Gastroesophageal sphincter (tissue), 4 donors: ENCODE data around the gene SEMA6B. TPM values are rescaled to one million over a fixed set of nuclear protein-coding genes. Genes with fewer than 3 reads are reported as not detected.

Experiments
- ATAC-seq: fragments of 150-250 bp; one replicate; pipeline ENCODE4 v1.9.1; 2016; ENCODE audit warnings: mild to moderate bottlenecking, moderate library complexity
- H3K27ac ChIP-seq, 4 donors: fragments of 200-600 bp; sonication (generic) in 3 of 4; 1 replicate in 3 of 4; 2 replicates in 1 of 4; pipeline ENCODE4 v1.5.1; 2016 to 2019
- H3K27me3 ChIP-seq: fragments of 200-600 bp; sonication (generic); one replicate; pipeline ENCODE4 v1.5.1; 2019
- H3K36me3 ChIP-seq, 2 donors: fragments of 200-600 bp; sonication (generic); one replicate each; pipeline ENCODE4 v1.5.1; 2019; ENCODE audit warnings: control low read depth in 1 of 2
- H3K4me1 ChIP-seq, 3 donors: fragments of 200-600 bp; sonication (generic); 1 replicate in 2 of 3; 2 replicates in 1 of 3; pipeline ENCODE4 v1.5.1; 2016 to 2019; ENCODE audit warnings: control low read depth in 2 of 3
- H3K4me3 ChIP-seq, 2 donors: fragments of 200-600 bp; sonication (generic); one replicate each; pipeline ENCODE4 v1.5.1; 2019; ENCODE audit warnings: mild to moderate bottlenecking in 1 of 2, moderate library complexity in 1 of 2
- H3K9me3 ChIP-seq, 3 donors: fragments of 200-600 bp; sonication (generic); one replicate each; pipeline ENCODE4 v1.5.1; 2017 to 2019; ENCODE audit warnings: control low read depth in 2 of 3
- EP300 ChIP-seq: sonication (generic); formaldehyde crosslinking; IDR thresholded peaks from one replicate; pipeline ENCODE4 v1.6.1; 2017; ENCODE audit warnings: antibody characterized with exemption, mild to moderate bottlenecking
- POLR2A ChIP-seq, 2 donors: fragments of 450-650 bp; IDR thresholded peaks; one replicate each; pipeline ENCODE4 v1.6.1; 2017; ENCODE audit warnings: antibody characterized with exemption in 2 of 2, mild to moderate bottlenecking in 2 of 2, moderate library complexity in 1 of 2
- POLR2AphosphoS5 ChIP-seq: sonication (generic); formaldehyde crosslinking; IDR thresholded peaks from one replicate; pipeline ENCODE4 v1.6.1; 2017; ENCODE audit warnings: antibody characterized with exemption
- WGBS, 2 donors: methylation state at CpG; one replicate each; pipeline ENCODE4 v1.1.5; 2018; ENCODE audit warnings: low coverage in 1 of 2; 5-methylcytosine and 5-hydroxymethylcytosine counted together
- total RNA-seq, 4 donors: library from RNA; depleted of rRNA; stranded (reverse); fragments of >200 nt; gene quantifications; one replicate each; pipeline ENCODE4 v1.1.0, GENCODE V29; 2016
- TF ChIP-seq, protein P1 (sequence below), 4 experiments: fragments of 200-600 bp in 2 of 4; fragments of 450-650 bp in 2 of 4; sonication (generic) in 1 of 4; IDR thresholded peaks; one replicate each; pipeline ENCODE4 v1.5.1; 2017 to 2019; ENCODE audit warnings: antibody characterized with exemption in 4 of 4, mild to moderate bottlenecking in 2 of 4, moderate library complexity in 2 of 4

Gene SEMA6B
- total RNA-seq, 4 donors from 2014 or later, result 2.0 to 12.4 (median 7.3) TPM

DNA sequence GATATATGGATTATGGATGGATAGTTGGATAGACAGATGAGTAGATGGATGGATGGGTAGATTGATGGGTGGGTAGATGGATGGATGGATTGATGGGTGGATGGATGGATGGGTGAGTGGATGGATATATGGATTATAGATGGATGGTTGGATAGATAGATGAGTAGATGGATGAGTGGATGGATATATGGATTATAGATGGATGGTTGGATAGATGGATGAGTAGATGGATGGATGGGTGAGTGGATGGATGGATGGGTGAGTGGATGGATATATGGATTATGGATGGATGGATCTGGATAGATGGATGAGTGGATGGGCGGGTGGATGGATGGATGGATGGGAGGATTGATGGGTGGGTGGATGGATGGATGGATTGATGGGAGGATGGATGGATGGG, 43.4 kb upstream of the SEMA6B start:
- peaks cover 95% of the 10 kb centered on the region for H3K27me3 ChIP-seq
- peaks cover 0 to 16% (median 8%) of the 10 kb centered on the region in 3 donors for H3K4me1 ChIP-seq
- no peaks in the 10 kb centered on the region for H3K36me3 ChIP-seq
- 87 to 88% methylated on average over 1 of the region's 1 CpG for WGBS, 2 donors
- no peak for TF ChIP-seq POLR2AphosphoS5
- TF ChIP-seq POLR2A (IDR thresholded peaks at IDR 0.05), result no peak
- TF ChIP-seq, protein P1, sequence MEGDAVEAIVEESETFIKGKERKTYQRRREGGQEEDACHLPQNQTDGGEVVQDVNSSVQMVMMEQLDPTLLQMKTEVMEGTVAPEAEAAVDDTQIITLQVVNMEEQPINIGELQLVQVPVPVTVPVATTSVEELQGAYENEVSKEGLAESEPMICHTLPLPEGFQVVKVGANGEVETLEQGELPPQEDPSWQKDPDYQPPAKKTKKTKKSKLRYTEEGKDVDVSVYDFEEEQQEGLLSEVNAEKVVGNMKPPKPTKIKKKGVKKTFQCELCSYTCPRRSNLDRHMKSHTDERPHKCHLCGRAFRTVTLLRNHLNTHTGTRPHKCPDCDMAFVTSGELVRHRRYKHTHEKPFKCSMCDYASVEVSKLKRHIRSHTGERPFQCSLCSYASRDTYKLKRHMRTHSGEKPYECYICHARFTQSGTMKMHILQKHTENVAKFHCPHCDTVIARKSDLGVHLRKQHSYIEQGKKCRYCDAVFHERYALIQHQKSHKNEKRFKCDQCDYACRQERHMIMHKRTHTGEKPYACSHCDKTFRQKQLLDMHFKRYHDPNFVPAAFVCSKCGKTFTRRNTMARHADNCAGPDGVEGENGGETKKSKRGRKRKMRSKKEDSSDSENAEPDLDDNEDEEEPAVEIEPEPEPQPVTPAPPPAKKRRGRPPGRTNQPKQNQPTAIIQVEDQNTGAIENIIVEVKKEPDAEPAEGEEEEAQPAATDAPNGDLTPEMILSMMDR (IDR thresholded peaks at IDR 0.05), result no peak
- TF ChIP-seq EP300, result no peak
- no peak for ATAC-seq
- no peak overlapping the region for H3K27ac ChIP-seq
- H3K9me3 ChIP-seq, result no peaks in the 10 kb centered on the region
- H3K4me3 ChIP-seq, result no peak overlapping the region

DNA sequence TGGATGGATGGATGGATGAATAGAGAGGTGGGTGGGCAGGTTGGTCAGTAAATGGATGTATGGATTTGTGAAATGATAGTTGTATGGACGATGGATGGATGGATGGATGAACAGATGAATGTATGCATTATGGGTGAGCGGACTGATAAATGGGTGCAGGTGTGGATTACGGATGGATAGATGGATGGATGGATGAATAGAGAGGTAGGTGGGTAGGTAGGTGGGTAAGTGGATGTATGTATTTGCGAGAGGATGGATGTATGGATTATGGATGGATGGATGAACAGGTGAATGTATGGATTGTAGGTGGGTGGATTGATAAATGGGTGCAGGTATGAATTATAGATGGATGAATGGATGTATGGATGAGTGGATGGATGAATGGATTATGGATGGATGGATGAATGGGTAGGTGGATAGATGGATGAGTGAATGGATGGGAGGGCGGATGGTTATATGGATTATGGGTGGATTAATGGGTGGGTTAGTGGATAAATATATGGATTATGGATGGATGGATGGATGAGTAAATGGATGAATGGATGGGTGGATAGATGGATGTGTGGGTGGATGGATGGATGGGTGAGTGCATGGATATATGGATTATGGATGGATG, 42.8 kb upstream of the SEMA6B start:
- ATAC-seq, result no peak
- 83 to 92% methylated on average over 5 of the region's 5 CpGs for WGBS, 2 donors
- no peak overlapping the region for H3K27ac ChIP-seq
- no peaks in the 10 kb centered on the region for H3K36me3 ChIP-seq
- H3K27me3 ChIP-seq, result peaks cover 95% of the 10 kb centered on the region
- H3K4me3 ChIP-seq, result no peak overlapping the region
- peaks cover 0 to 23% (median 8%) of the 10 kb centered on the region in 3 donors for H3K4me1 ChIP-seq
- TF ChIP-seq POLR2AphosphoS5 (no peak), EP300 (no peak), POLR2A (IDR thresholded peaks at IDR 0.05) (no peak)
- TF ChIP-seq, protein P1 (IDR thresholded peaks at IDR 0.05), result no peak
- H3K9me3 ChIP-seq, result no peaks in the 10 kb centered on the region

DNA sequence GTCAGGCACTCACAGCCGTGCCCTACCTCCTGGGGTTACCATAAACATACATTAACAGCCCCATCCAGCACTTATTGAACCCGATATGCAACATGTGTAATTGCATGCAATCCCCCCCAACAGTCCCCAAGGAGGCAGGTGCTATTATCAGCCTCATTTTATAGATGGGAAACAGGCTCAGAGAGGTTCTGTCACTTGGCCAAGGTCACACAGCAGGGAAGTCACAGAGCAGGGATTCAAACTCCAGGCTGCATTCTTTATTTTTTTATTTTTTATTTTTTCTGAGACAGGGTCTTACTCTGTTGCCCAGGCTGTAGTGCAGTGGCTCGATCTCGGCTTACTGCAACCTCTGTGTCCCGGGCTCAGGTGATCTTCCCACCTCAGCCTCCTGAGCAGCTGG, 41.4 kb upstream of the SEMA6B start:
- no peaks in the 10 kb centered on the region for H3K9me3 ChIP-seq
- peaks cover 95% of the 10 kb centered on the region for H3K27me3 ChIP-seq
- no peaks in the 10 kb centered on the region for H3K36me3 ChIP-seq
- TF ChIP-seq POLR2AphosphoS5 (no peak), EP300 (no peak), POLR2A (IDR thresholded peaks at IDR 0.05) (no peak)
- TF ChIP-seq, protein P1 (IDR thresholded peaks at IDR 0.05), result no peak
- H3K27ac ChIP-seq, result no peak overlapping the region
- H3K4me1 ChIP-seq, result peaks cover 0 to 18% (median 3%) of the 10 kb centered on the region in 3 donors
- no peak for ATAC-seq
- 93% methylated on average over 3 of the region's 5 CpGs for WGBS, 2 donors
- H3K4me3 ChIP-seq, result no peak overlapping the region

DNA sequence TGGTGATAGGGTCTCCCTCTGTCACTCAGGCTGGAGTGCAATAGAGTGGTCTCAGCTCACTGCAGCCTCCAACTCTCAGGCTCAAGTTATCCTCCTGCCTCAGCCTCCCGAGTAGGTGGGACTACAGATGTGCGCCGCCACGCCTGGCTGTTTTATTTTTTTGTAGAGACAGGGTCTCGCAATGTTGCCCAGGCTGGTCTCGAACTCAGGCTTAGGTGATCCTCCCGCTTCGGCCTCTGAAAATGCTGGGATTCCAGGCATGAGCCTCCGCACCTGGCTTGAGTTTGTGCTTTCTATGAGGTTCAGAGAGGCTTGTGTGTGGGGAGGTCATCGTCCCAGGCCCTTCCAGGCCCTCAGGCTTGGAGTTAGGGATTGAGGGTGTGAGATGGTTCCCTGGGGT, 40.6 kb upstream of the SEMA6B start:
- WGBS, 2 donors, result 81% methylated on average over 5 of the region's 10 CpGs; no CpG with 5 or more reads in 1 of the 2 donors
- TF ChIP-seq EP300, result no peak
- no peak for TF ChIP-seq POLR2AphosphoS5
- TF ChIP-seq, protein P1 (IDR thresholded peaks at IDR 0.05), result no peak
- no peak for TF ChIP-seq POLR2A (IDR thresholded peaks at IDR 0.05)
- H3K27ac ChIP-seq, result no peak overlapping the region
- H3K4me1 ChIP-seq, result peaks cover 0 to 18% (median 3%) of the 10 kb centered on the region in 3 donors
- H3K4me3 ChIP-seq, result no peak overlapping the region
- no peaks in the 10 kb centered on the region for H3K9me3 ChIP-seq
- no peak for ATAC-seq
- H3K27me3 ChIP-seq, result peaks cover 93% of the 10 kb centered on the region
- H3K36me3 ChIP-seq, result no peaks in the 10 kb centered on the region

DNA sequence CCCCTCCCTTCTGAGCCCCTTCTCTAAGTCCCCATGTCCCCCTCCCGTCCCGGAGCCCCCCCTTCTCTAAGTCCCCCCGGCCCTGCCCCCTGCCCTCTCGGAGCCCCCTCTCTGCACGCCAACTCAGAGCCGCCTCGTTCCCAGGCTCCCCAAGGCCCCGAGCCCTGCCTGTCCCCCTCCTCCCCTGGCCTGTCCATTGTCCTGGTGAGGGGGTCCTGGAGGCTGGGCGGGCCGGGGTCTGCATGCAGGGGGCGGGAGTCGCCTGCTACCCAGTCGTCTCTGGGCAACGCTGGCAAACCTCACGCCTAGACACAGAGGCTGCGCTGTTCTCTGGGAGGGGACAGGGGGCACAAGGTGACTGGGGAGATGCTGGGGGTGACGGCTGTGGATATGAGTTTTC, 39.2 kb upstream of the SEMA6B start:
- H3K27me3 ChIP-seq, result peaks cover 94% of the 10 kb centered on the region

More for the DNA sequence above, 39.2 kb upstream of the SEMA6B start:
- WGBS, 2 donors, result no CpG with 5 or more reads among the region's 17 CpGs
- H3K4me3 ChIP-seq, result no peak overlapping the region
- TF ChIP-seq POLR2AphosphoS5, result no peak
- no peak for ATAC-seq
- no peak overlapping the region for H3K27ac ChIP-seq
- peaks cover 0 to 18% (median 3%) of the 10 kb centered on the region in 3 donors for H3K4me1 ChIP-seq
- H3K9me3 ChIP-seq, result no peaks in the 10 kb centered on the region
- no peaks in the 10 kb centered on the region for H3K36me3 ChIP-seq
